DOHH2 (cell line): ENCODE data around the gene SCAMP5.

ENCODE experiments used
- H3F3A ChIP-seq: fragments of 200-600 bp; sonication (generic), shearing (Covaris generic); 2 replicates; pipeline ENCODE4 v1.6.0; 2016; ENCODE audit warnings: antibody characterized with exemption, mild to moderate bottlenecking; ENCODE audit not compliant: control insufficient read depth, insufficient read depth
- H3K27ac ChIP-seq: fragments of 200-600 bp; sonication (generic); 2 replicates; pipeline ENCODE4 v1.5.1; 2014; ENCODE audit warnings: low read depth, mild to moderate bottlenecking, low read length, moderate library complexity
- H3K27me3 ChIP-seq: fragments of 200-600 bp; sonication (generic); 2 replicates; pipeline ENCODE4 v1.6.1; 2014; ENCODE audit warnings: mild to moderate bottlenecking, low read length, mixed read lengths; ENCODE audit not compliant: control insufficient read depth
- H3K36me3 ChIP-seq: fragments of 200-600 bp; sonication (generic); 2 replicates; pipeline ENCODE4 v1.6.1; 2014; ENCODE audit warnings: mild to moderate bottlenecking, low read length, moderate library complexity, mixed read lengths; ENCODE audit not compliant: control insufficient read depth
- H3K4me1 ChIP-seq: fragments of 200-600 bp; sonication (generic); 2 replicates; pipeline ENCODE4 v1.6.1; 2014; ENCODE audit warnings: mild to moderate bottlenecking, low read length, mixed read lengths; ENCODE audit not compliant: control insufficient read depth
- H3K4me2 ChIP-seq: fragments of 200-600 bp; sonication (generic); 2 replicates; pipeline ENCODE4 v1.6.0; 2014; ENCODE audit warnings: mild to moderate bottlenecking, low read length, moderate library complexity
- H3K4me3 ChIP-seq: fragments of 200-600 bp; sonication (generic); 2 replicates; pipeline ENCODE4 v1.5.1; 2014; ENCODE audit warnings: mild to moderate bottlenecking, low read length, mixed read lengths
- H3K79me2 ChIP-seq: fragments of 200-600 bp; sonication (generic); 2 replicates; pipeline ENCODE4 v1.6.1; 2014; ENCODE audit warnings: mild to moderate bottlenecking, low read length, mixed read lengths; ENCODE audit not compliant: control insufficient read depth
- H3K9me2 ChIP-seq: fragments of 200-600 bp; sonication (generic); replicated peaks from 2 replicates; pipeline ENCODE4 v1.6.1; 2014; ENCODE audit warnings: mild to moderate bottlenecking, low read length, mixed read lengths; ENCODE audit not compliant: control insufficient read depth
- H3K9me3 ChIP-seq: fragments of 200-600 bp; sonication (generic); 2 replicates; pipeline ENCODE4 v1.6.1; 2014; ENCODE audit warnings: antibody characterized with exemption, low read length, mixed read lengths; ENCODE audit not compliant: control insufficient read depth, insufficient read depth
- H4K20me1 ChIP-seq: fragments of 200-600 bp; sonication (generic); 2 replicates; pipeline ENCODE4 v1.6.0; 2014; ENCODE audit warnings: low read depth, mild to moderate bottlenecking, antibody characterized with exemption, low read length, moderate library complexity; ENCODE audit not compliant: control insufficient read depth, insufficient read depth
- CTCF ChIP-seq: fragments of 200-600 bp; sonication (generic); IDR thresholded peaks from one replicate; pipeline ENCODE4 v1.5.1; 2014; ENCODE audit warnings: antibody characterized with exemption, mild to moderate bottlenecking, low read depth, low read length; ENCODE audit not compliant: poor library complexity, severe bottlenecking
- EZH2phosphoT487 ChIP-seq: fragments of 200-600 bp; sonication (generic); IDR thresholded peaks from 2 replicates; pipeline ENCODE4 v1.6.1; 2017; ENCODE audit warnings: borderline replicate concordance, mild to moderate bottlenecking, antibody characterized with exemption, low read length, moderate library complexity, mixed read lengths

SCAMP5 gene

GRCh38 chr15:74978503-74978902 lies 16.9 kb upstream of the SCAMP5 start:
- no peak overlapping the region for H3K4me3 ChIP-seq
- no peaks in the 10 kb centered on the region for H3K9me2 ChIP-seq
- no peaks in the 10 kb centered on the region for H3F3A ChIP-seq
- 0 out of 2 replicates have a peak, but pooled peaks cover 4% of the 10 kb centered on the region for H3K27me3 ChIP-seq
- no peak overlapping the region for H3K4me2 ChIP-seq
- no peak for TF ChIP-seq EZH2phosphoT487
- TF ChIP-seq CTCF: no peak
- H4K20me1 ChIP-seq: no peaks in the 10 kb centered on the region
- H3K9me3 ChIP-seq: no peaks in the 10 kb centered on the region
- no peaks in the 10 kb centered on the region for H3K36me3 ChIP-seq
- H3K27ac ChIP-seq: no peak overlapping the region
- H3K4me1 ChIP-seq: no peaks in the 10 kb centered on the region
- no peaks in the 10 kb centered on the region for H3K79me2 ChIP-seq

GRCh38 chr15:74982183-74982582 lies 13.2 kb upstream of the SCAMP5 start:
- TF ChIP-seq CTCF: no peak
- TF ChIP-seq EZH2phosphoT487: no peak
- Histone ChIP-seq H4K20me1 (no peaks in the 10 kb centered on the region), H3K36me3 (no peaks in the 10 kb centered on the region), H3K9me2 (no peaks in the 10 kb centered on the region), H3K27ac (no peak overlapping the region), H3K4me3 (no peak overlapping the region), H3K9me3 (no peaks in the 10 kb centered on the region), H3F3A (no peaks in the 10 kb centered on the region), H3K4me1 (no peaks in the 10 kb centered on the region), H3K79me2 (no peaks in the 10 kb centered on the region), H3K4me2 (no peak overlapping the region), H3K27me3 (peaks cover 14% of the 10 kb centered on the region)

GRCh38 chr15:74983725-74984231 lies 11.6 kb upstream of the SCAMP5 start:
- Histone ChIP-seq H3K79me2 (no peaks in the 10 kb centered on the region), H3F3A (no peaks in the 10 kb centered on the region), H3K4me1 (peaks cover 7% of the 10 kb centered on the region), H4K20me1 (no peaks in the 10 kb centered on the region), H3K9me3 (no peaks in the 10 kb centered on the region), H3K4me2 (no peak overlapping the region), H3K36me3 (no peaks in the 10 kb centered on the region), H3K27ac (no peak overlapping the region), H3K4me3 (no peak overlapping the region), H3K27me3 (peaks cover 14% of the 10 kb centered on the region), H3K9me2 (no peaks in the 10 kb centered on the region)
- TF ChIP-seq CTCF (no peak), EZH2phosphoT487 (no peak)
